Measurements from ENCODE around the gene PPID.

GRCh38 chr4:158666892-158667291, 56.3 kb downstream of the PPID start:
- TF ChIP-seq EZH2 (IDR thresholded peaks at IDR 0.05; ENCODE audit: low read length, unreplicated experiment) (no peak), CTCF (conservative IDR thresholded peaks at IDR 0.05; ENCODE audit: low read depth, low read length) (no peak)

Measured in PC-3 (cell line).